Astrocyte (in vitro differentiated cells and primary cell): Measurements from ENCODE around the gene IDH3A. TPM values are rescaled to one million over a fixed set of nuclear protein-coding genes. Genes with fewer than 3 reads are reported as not detected.

ENCODE experiments used
- DNase-seq: peaks from one replicate; pipeline ENCODE4 v3.0.0-alpha.2; 2010; ENCODE audit warnings: low read depth
- FAIRE-seq: peaks from 2 replicates; lab custom pipeline; 2011; peaks lifted over from hg19 to GRCh38; lab: Jason Lieb, UNC
- H2AFZ ChIP-seq: 2 replicates; pipeline ENCODE4 v1.6.0; 2012; ENCODE audit warnings: low read depth, low read length, inconsistent platforms
- H3K27ac ChIP-seq: 2 replicates; pipeline ENCODE4 v1.5.1; 2011; ENCODE audit warnings: low read depth, low read length, inconsistent platforms
- H3K27me3 ChIP-seq: 2 replicates; pipeline ENCODE4 v1.6.0; 2011; ENCODE audit warnings: low read length, inconsistent platforms; ENCODE audit not compliant: insufficient read depth
- H3K36me3 ChIP-seq: 2 replicates; pipeline ENCODE4 v1.5.1; 2011; ENCODE audit warnings: low read length, inconsistent platforms; ENCODE audit not compliant: insufficient read depth
- H3K4me1 ChIP-seq: 2 replicates; pipeline ENCODE4 v1.5.1; 2011; ENCODE audit warnings: low read length, inconsistent platforms; ENCODE audit not compliant: insufficient read depth
- H3K4me2 ChIP-seq: 2 replicates; pipeline ENCODE4 v1.6.0; 2012; ENCODE audit warnings: low read length, inconsistent platforms
- H3K4me3 ChIP-seq: 2 replicates; pipeline ENCODE4 v1.5.1; 2011; ENCODE audit warnings: low read depth, mild to moderate bottlenecking, low read length, inconsistent platforms; ENCODE audit not compliant: insufficient read depth
- H3K79me2 ChIP-seq: 2 replicates; pipeline ENCODE4 v1.6.0; 2012; ENCODE audit warnings: mild to moderate bottlenecking, low read length, inconsistent platforms; ENCODE audit not compliant: insufficient read depth
- H3K9ac ChIP-seq: 2 replicates; pipeline ENCODE4 v1.6.0; 2012; ENCODE audit warnings: mild to moderate bottlenecking, low read length, inconsistent platforms
- H3K9me3 ChIP-seq: 2 replicates; pipeline ENCODE4 v1.5.1; 2012; ENCODE audit warnings: low read depth, mild to moderate bottlenecking, low read length, inconsistent platforms; ENCODE audit not compliant: insufficient read depth
- H4K20me1 ChIP-seq: 2 replicates; pipeline ENCODE4 v1.6.0; 2012; ENCODE audit warnings: low read length, inconsistent platforms; ENCODE audit not compliant: insufficient read depth
- H3K27ac Mint-ChIP-seq: one replicate; pipeline ENCODE4 v1.8.0; 2021; ENCODE audit warnings: mild to moderate bottlenecking, mixed read lengths; ENCODE audit not compliant: unreplicated experiment
- H3K27me3 Mint-ChIP-seq: one replicate; pipeline ENCODE4 v1.8.0; 2021; ENCODE audit warnings: low read depth, mixed read lengths; ENCODE audit not compliant: unreplicated experiment
- H3K36me3 Mint-ChIP-seq: one replicate; pipeline ENCODE4 v1.8.0; 2021; ENCODE audit warnings: low read depth, mixed read lengths; ENCODE audit not compliant: unreplicated experiment
- H3K4me1 Mint-ChIP-seq: one replicate; pipeline ENCODE4 v1.8.0; 2021; ENCODE audit warnings: low read depth, mixed read lengths; ENCODE audit not compliant: unreplicated experiment
- H3K4me3 Mint-ChIP-seq: one replicate; pipeline ENCODE4 v1.8.0; 2021; ENCODE audit warnings: mild to moderate bottlenecking, moderate library complexity, mixed read lengths; ENCODE audit not compliant: unreplicated experiment
- H3K9me3 Mint-ChIP-seq: one replicate; pipeline ENCODE4 v1.8.0; 2021; ENCODE audit warnings: mild to moderate bottlenecking, mixed read lengths; ENCODE audit not compliant: unreplicated experiment
- EZH2 ChIP-seq: IDR thresholded peaks from 2 replicates; pipeline ENCODE4 v1.6.1; 2012; ENCODE audit warnings: mild to moderate bottlenecking, low read length, inconsistent platforms; ENCODE audit not compliant: insufficient read depth
- total RNA-seq: library from RNA; stranded (reverse); gene quantifications from 2 replicates; pipeline ENCODE4 v1.2.1, GENCODE V29; 2021
- TF ChIP-seq, protein P1 (sequence below): IDR thresholded peaks from 2 replicates; pipeline ENCODE4 v1.5.1; 2011; ENCODE audit warnings: low read depth, mild to moderate bottlenecking, inconsistent platforms, low read length, moderate library complexity; ENCODE audit not compliant: insufficient read depth

The IDH3A gene
- total RNA-seq, 1 donor from 2014 or later = 36.3 TPM

DNA sequence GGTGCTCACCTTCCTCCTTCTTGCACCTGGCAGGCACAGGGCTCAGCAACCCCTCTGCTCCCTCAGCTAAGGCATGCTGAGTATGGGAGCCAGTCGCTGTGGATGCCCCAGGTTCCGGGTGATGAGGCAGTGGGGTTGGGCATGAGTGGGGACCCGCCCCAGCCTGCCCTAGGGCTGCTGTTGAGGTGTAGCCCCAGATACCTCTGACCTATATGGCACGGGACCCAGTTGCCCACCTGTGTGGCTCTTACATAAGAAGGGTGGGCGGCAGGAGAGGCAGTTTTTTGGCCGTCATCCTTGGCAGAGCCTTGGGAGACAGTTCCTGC is 64.2 kb downstream of the IDH3A start:
- H3K4me3 Mint-ChIP-seq = no peak overlapping the region
- FAIRE-seq (no peak), DNase-seq (no peak)
- H4K20me1 ChIP-seq = no peaks in the 10 kb centered on the region
- no peak for TF ChIP-seq EZH2
- TF ChIP-seq, protein P1, sequence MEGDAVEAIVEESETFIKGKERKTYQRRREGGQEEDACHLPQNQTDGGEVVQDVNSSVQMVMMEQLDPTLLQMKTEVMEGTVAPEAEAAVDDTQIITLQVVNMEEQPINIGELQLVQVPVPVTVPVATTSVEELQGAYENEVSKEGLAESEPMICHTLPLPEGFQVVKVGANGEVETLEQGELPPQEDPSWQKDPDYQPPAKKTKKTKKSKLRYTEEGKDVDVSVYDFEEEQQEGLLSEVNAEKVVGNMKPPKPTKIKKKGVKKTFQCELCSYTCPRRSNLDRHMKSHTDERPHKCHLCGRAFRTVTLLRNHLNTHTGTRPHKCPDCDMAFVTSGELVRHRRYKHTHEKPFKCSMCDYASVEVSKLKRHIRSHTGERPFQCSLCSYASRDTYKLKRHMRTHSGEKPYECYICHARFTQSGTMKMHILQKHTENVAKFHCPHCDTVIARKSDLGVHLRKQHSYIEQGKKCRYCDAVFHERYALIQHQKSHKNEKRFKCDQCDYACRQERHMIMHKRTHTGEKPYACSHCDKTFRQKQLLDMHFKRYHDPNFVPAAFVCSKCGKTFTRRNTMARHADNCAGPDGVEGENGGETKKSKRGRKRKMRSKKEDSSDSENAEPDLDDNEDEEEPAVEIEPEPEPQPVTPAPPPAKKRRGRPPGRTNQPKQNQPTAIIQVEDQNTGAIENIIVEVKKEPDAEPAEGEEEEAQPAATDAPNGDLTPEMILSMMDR = no peak
- no peak overlapping the region for H3K4me3 ChIP-seq
- H3K27ac Mint-ChIP-seq = no peak overlapping the region
- H3K79me2 ChIP-seq = no peaks in the 10 kb centered on the region
- no peaks in the 10 kb centered on the region for H3K27me3 Mint-ChIP-seq
- H3K9me3 Mint-ChIP-seq = no peaks in the 10 kb centered on the region
- no peak overlapping the region for H3K4me2 ChIP-seq
- H3K36me3 ChIP-seq = no peaks in the 10 kb centered on the region
- no peak overlapping the region for H3K9ac ChIP-seq
- H3K4me1 ChIP-seq = peaks cover 13% of the 10 kb centered on the region
- peaks cover 3% of the 10 kb centered on the region for H3K36me3 Mint-ChIP-seq
- H2AFZ ChIP-seq = no peak overlapping the region
- H3K9me3 ChIP-seq = no peaks in the 10 kb centered on the region
- peaks cover 10% of the 10 kb centered on the region for H3K4me1 Mint-ChIP-seq
- H3K27ac ChIP-seq = no peak overlapping the region
- peaks cover 2% of the 10 kb centered on the region for H3K27me3 ChIP-seq

DNA sequence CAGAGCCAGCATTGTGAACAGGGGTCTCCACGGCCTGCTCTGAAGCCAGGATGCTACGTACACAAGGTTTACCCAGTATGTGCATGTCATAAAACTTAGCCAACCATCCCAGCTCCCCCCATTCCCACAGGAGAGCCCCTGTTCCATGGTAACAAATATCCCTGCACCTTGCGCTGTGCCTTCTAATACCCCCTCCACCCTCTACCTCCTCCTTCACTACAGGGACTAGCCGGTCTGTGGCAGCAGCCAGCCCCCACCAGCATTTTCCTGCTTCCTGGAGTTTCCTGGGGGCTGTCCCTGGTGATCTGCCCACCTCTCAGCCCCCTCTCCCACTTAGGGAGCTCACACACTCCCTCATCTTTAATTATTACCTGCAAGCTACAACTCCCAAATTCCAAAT is 64.8 kb downstream of the IDH3A start:
- TF ChIP-seq EZH2 = no peak
- TF ChIP-seq, protein P1 = no peak
- Histone ChIP-seq H4K20me1 (no peaks in the 10 kb centered on the region), H3K9me3 (no peaks in the 10 kb centered on the region), H3K36me3 (no peaks in the 10 kb centered on the region), H3K27ac (no peak overlapping the region), H3K4me2 (no peak overlapping the region), H3K4me1 (peaks cover 13% of the 10 kb centered on the region), H3K4me3 (no peak overlapping the region), H3K9ac (no peak overlapping the region), H3K79me2 (no peaks in the 10 kb centered on the region), H2AFZ (no peak overlapping the region), H3K27me3 (peaks cover 2% of the 10 kb centered on the region)
- Mint-ChIP-seq H3K4me3 (no peak overlapping the region), H3K27me3 (no peaks in the 10 kb centered on the region), H3K9me3 (no peaks in the 10 kb centered on the region), H3K36me3 (peaks cover 3% of the 10 kb centered on the region), H3K4me1 (peaks cover 10% of the 10 kb centered on the region), H3K27ac (no peak overlapping the region)
- FAIRE-seq = no peak
- DNase-seq = no peak

DNA sequence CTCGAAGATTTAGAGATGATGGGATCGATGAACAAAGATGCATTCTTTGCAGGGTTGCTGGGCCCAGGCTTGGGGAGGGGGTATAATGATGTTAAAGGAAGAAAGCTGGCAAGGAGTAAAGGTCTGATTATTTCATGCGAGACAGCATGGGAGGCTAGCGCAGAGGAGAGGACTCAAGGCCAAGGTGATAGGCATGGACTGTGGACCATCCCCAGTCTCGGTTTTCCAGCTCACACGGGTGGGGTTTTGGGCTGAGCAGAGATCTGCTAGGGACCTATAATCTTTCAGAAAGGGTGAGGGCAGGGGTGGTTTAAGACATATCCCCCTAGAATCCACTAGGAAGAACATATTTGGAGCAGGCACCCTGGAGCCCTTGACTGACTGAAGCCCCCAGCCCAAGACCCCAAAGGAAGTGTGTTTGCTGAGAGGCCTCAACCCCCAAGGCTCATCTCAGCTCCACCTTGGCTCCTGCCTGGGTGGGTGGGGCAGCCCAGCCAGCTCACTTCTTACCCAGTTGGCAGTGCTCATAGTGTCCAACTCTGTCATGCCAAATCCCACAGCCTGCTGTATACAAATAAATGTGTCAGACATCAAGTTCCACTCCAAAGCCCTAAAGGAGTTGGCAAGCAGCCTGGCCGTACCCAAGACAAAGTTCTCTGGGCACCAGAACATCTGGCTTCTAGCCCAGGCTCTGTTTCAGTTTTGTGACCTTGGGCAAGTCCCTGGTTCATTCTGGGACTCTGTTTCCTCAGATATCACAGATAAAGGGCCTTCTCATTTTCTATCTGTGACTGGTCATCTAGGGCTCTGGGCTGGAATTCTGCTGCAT is 67.3 kb downstream of the IDH3A start:
- Histone ChIP-seq H2AFZ (no peak overlapping the region), H4K20me1 (no peaks in the 10 kb centered on the region), H3K4me3 (no peak overlapping the region), H3K27me3 (peaks cover 2% of the 10 kb centered on the region), H3K9me3 (no peaks in the 10 kb centered on the region), H3K4me2 (no peak overlapping the region), H3K9ac (no peak overlapping the region), H3K79me2 (no peaks in the 10 kb centered on the region), H3K4me1 (peaks cover 13% of the 10 kb centered on the region), H3K27ac (no peak overlapping the region), H3K36me3 (no peaks in the 10 kb centered on the region)
- no peak for FAIRE-seq
- Mint-ChIP-seq H3K27me3 (peaks cover 4% of the 10 kb centered on the region), H3K4me1 (peaks cover 10% of the 10 kb centered on the region), H3K4me3 (peak overlapping the region; percentile 40), H3K36me3 (peaks cover 3% of the 10 kb centered on the region), H3K27ac (no peak overlapping the region), H3K9me3 (no peaks in the 10 kb centered on the region)
- TF ChIP-seq, protein P1 = no peak
- TF ChIP-seq EZH2 = no peak
- no peak for DNase-seq
